Inflammatory macrophage treated with lipopolysaccharide for 4 hours (primary cell): ENCODE measurements around the gene NOS2.
"Not testable (repeated sequence)": the region's sequence is repeated elsewhere in the genome, so short reads cannot be mapped to it uniquely, and the experiment has no call there.

Experiments used
- DNase-seq: peaks from one replicate; pipeline ENCODE4 v3.0.0-alpha.2; 2020

The NOS2 gene

GRCh38 chr17:27753726-27754125 lies 46.6 kb downstream of the NOS2 start:
- not testable (repeated sequence) for DNase-seq

GRCh38 chr17:27752831-27753619 lies 47.3 kb downstream of the NOS2 start:
- not testable (repeated sequence) for DNase-seq

GRCh38 chr17:27751622-27752490 lies 48.5 kb downstream of the NOS2 start:
- no peak for DNase-seq

- DNase-seq, result no peak
Measured at GRCh38 chr17:27751166-27751565, 49.2 kb downstream of the NOS2 start.

GRCh38 chr17:27749562-27750150 lies 50.7 kb downstream of the NOS2 start:
- DNase-seq, result not testable (repeated sequence)

- DNase-seq, result no peak
Measured at GRCh38 chr17:27748360-27748825, 51.9 kb downstream of the NOS2 start.

GRCh38 chr17:27747462-27748359 lies 52.6 kb downstream of the NOS2 start:
- no peak for DNase-seq

- no peak for DNase-seq
Measured at GRCh38 chr17:27746881-27747280, 53.4 kb downstream of the NOS2 start.

GRCh38 chr17:27746320-27746719 lies 54.0 kb downstream of the NOS2 start:
- DNase-seq, result peak; percentile 87

- not testable (repeated sequence) for DNase-seq
Measured at GRCh38 chr17:27745207-27745830, 55.0 kb downstream of the NOS2 start.

GRCh38 chr17:27743281-27743885 lies 56.9 kb downstream of the NOS2 start:
- peak; percentile 76 for DNase-seq

GRCh38 chr17:27741971-27742575 lies 58.3 kb downstream of the NOS2 start:
- DNase-seq, result peak; percentile 5

- DNase-seq, result no peak
Measured at GRCh38 chr17:27741361-27741861, 58.9 kb downstream of the NOS2 start.

GRCh38 chr17:27740541-27740940 lies 59.8 kb downstream of the NOS2 start:
- DNase-seq, result not testable (repeated sequence)

GRCh38 chr17:27733773-27734172 lies 66.6 kb downstream of the NOS2 start:
- DNase-seq, result no peak

GRCh38 chr17:27732746-27733145 lies 67.6 kb downstream of the NOS2 start:
- not testable (repeated sequence) for DNase-seq

- DNase-seq, result not testable (repeated sequence)
Measured at GRCh38 chr17:27725982-27726381, 74.3 kb downstream of the NOS2 start.

GRCh38 chr17:27721797-27722196 lies 78.5 kb downstream of the NOS2 start:
- DNase-seq, result no peak
